Mesenchymal stem cell (in vitro differentiated cells and primary cell): ENCODE data around the gene FAM20A.

Source experiments
- DNase-seq: peaks from one replicate; pipeline ENCODE4 v3.0.0-alpha.2; 2013
- H2AFZ ChIP-seq: one replicate; pipeline ENCODE4 v1.6.1; 2013; ENCODE audit warnings: low read depth, mild to moderate bottlenecking, control low read depth, inconsistent platforms, low read length, moderate library complexity
- H2AK5ac ChIP-seq: 2 replicates; pipeline ENCODE4 v1.6.1; 2013; ENCODE audit warnings: low read length, moderate library complexity, mild to moderate bottlenecking, inconsistent platforms; ENCODE audit not compliant: severe bottlenecking
- H2BK120ac ChIP-seq: one replicate; pipeline ENCODE4 v1.6.1; 2013; ENCODE audit warnings: low read depth, mild to moderate bottlenecking, inconsistent platforms, low read length, moderate library complexity
- H2BK12ac ChIP-seq, 2 experiments: one replicate each; pipeline ENCODE4 v1.6.1; 2013; ENCODE audit warnings: inconsistent platforms in 2 of 2, low read length in 2 of 2, mild to moderate bottlenecking in 2 of 2, moderate library complexity in 2 of 2, control low read depth in 1 of 2
- H2BK15ac ChIP-seq: one replicate; pipeline ENCODE4 v1.6.1; 2013; ENCODE audit warnings: mild to moderate bottlenecking, low read depth, inconsistent platforms; ENCODE audit not compliant: poor library complexity, severe bottlenecking
- H2BK5ac ChIP-seq: 2 replicates; pipeline ENCODE4 v1.6.1; 2013; ENCODE audit warnings: low read depth, mild to moderate bottlenecking, low read length, control low read depth, inconsistent platforms; ENCODE audit not compliant: poor library complexity, severe bottlenecking
- H3K14ac ChIP-seq, 2 experiments: one replicate each; pipeline ENCODE4 v1.6.1; 2013; ENCODE audit warnings: inconsistent platforms in 2 of 2, low read length in 2 of 2, control low read depth in 1 of 2, mild to moderate bottlenecking in 1 of 2, moderate library complexity in 1 of 2
- H3K18ac ChIP-seq, 2 experiments: one replicate each; pipeline ENCODE4 v1.6.1; 2013; ENCODE audit warnings: inconsistent platforms in 2 of 2, low read length in 2 of 2, control low read depth in 1 of 2, low read depth in 1 of 2, mild to moderate bottlenecking in 1 of 2
- H3K23ac ChIP-seq, 2 experiments: one replicate each; pipeline ENCODE4 v1.6.1; 2013; ENCODE audit warnings: inconsistent platforms in 2 of 2, low read length in 2 of 2, mild to moderate bottlenecking in 2 of 2, moderate library complexity in 2 of 2, control low read depth in 1 of 2
- H3K27ac ChIP-seq: 2 replicates; pipeline ENCODE4 v1.5.1; 2013; ENCODE audit warnings: mild to moderate bottlenecking, moderate library complexity, low read length, control low read depth, inconsistent platforms; ENCODE audit not compliant: poor library complexity, severe bottlenecking
- H3K27me3 ChIP-seq, 2 experiments: 2 replicates each; pipeline versions ENCODE4 v1.6.1 to v1.7.0; 2013; ENCODE audit warnings: low read length in 2 of 2, mild to moderate bottlenecking in 2 of 2, moderate library complexity in 2 of 2, control low read depth in 1 of 2, inconsistent platforms in 1 of 2; ENCODE audit not compliant: control insufficient read depth in 1 of 2, insufficient read depth in 1 of 2
- H3K36me3 ChIP-seq, 2 experiments: 2 replicates each; pipeline versions ENCODE4 v1.6.1 to v1.7.0; 2013; ENCODE audit warnings: low read length in 2 of 2, control low read depth in 1 of 2, inconsistent platforms in 1 of 2, low read depth in 1 of 2, mild to moderate bottlenecking in 1 of 2; ENCODE audit not compliant: insufficient read depth in 2 of 2, control insufficient read depth in 1 of 2
- H3K4ac ChIP-seq, 2 experiments: one replicate each; pipeline ENCODE4 v1.6.1; 2013; ENCODE audit warnings: inconsistent platforms in 2 of 2, low read length in 2 of 2, mild to moderate bottlenecking in 2 of 2, moderate library complexity in 2 of 2, control low read depth in 1 of 2, low read depth in 1 of 2
- H3K4me1 ChIP-seq: 2 replicates; pipeline ENCODE4 v1.6.1; 2013; ENCODE audit warnings: low read depth, low read length, control low read depth; ENCODE audit not compliant: control insufficient read depth, insufficient read depth
- H3K4me2 ChIP-seq: 2 replicates; pipeline ENCODE4 v1.6.1; 2013; ENCODE audit warnings: low read length, mild to moderate bottlenecking, inconsistent platforms; ENCODE audit not compliant: poor library complexity, severe bottlenecking
- H3K4me3 ChIP-seq, 2 experiments: 2 replicates each; pipeline versions ENCODE4 v1.5.1 to v1.7.0; 2013; ENCODE audit warnings: low read length in 2 of 2, mild to moderate bottlenecking in 2 of 2, control low read depth in 1 of 2, low read depth in 1 of 2; ENCODE audit not compliant: insufficient read depth in 1 of 2
- H3K79me1 ChIP-seq: replicated peaks from 2 replicates; pipeline ENCODE4 v1.6.1; 2013; ENCODE audit warnings: mild to moderate bottlenecking, control low read depth, low read length, inconsistent platforms; ENCODE audit not compliant: poor library complexity, severe bottlenecking
- H3K9ac ChIP-seq: 2 replicates; pipeline ENCODE4 v1.7.0; 2013; ENCODE audit warnings: mild to moderate bottlenecking, low read length, moderate library complexity
- H3K9me3 ChIP-seq: 2 replicates; pipeline ENCODE4 v1.7.0; 2013; ENCODE audit warnings: mild to moderate bottlenecking, low read length; ENCODE audit not compliant: control insufficient read depth
- H4K8ac ChIP-seq: one replicate; pipeline ENCODE4 v1.6.1; 2013; ENCODE audit warnings: inconsistent platforms, mild to moderate bottlenecking, low read length, moderate library complexity
- H4K91ac ChIP-seq: one replicate; pipeline ENCODE4 v1.6.1; 2013; ENCODE audit warnings: mild to moderate bottlenecking, low read length, inconsistent platforms
- WGBS: methylation state at CpG from one replicate; pipeline ENCODE4 v1.1.7; 2013; ENCODE audit warnings: mixed read lengths; 5-methylcytosine and 5-hydroxymethylcytosine counted together

The FAM20A gene

GRCh38 chr17:68603027-68603426 lies 1.9 kb upstream of the FAM20A start:
- Histone ChIP-seq H2BK12ac (no peak overlapping the region), H3K23ac (no peak overlapping the region), H3K27me3 (peaks cover 0 to 62% of the 10 kb centered on the region in 2 experiments), H3K14ac (no peak overlapping the region), H2BK5ac (no peak overlapping the region), H3K4me3 (no peak overlapping the region), H4K8ac (no peak overlapping the region), H3K27ac (no peak overlapping the region), H3K4ac (no peak overlapping the region), H3K4me2 (no peak overlapping the region), H2BK15ac (no peak overlapping the region), H3K9ac (no peak overlapping the region), H3K79me1 (no peaks in the 10 kb centered on the region), H2AFZ (no peak overlapping the region), H2AK5ac (no peak overlapping the region), H3K36me3 (peaks cover 0 to 12% of the 10 kb centered on the region in 2 experiments), H3K18ac (no peak overlapping the region), H3K9me3 (peaks cover 22% of the 10 kb centered on the region), H2BK120ac (no peak overlapping the region), H4K91ac (no peak overlapping the region), H3K4me1 (peaks cover 17% of the 10 kb centered on the region)
- WGBS: 84% methylated on average over 5 of the region's 6 CpGs
- no peak for DNase-seq

- no peak overlapping the region for H3K14ac ChIP-seq
Observed at GRCh38 chr17:68602289-68602688, 1.1 kb upstream of the FAM20A start.

GRCh38 chr17:68601565-68602288 lies 560 bp upstream of the FAM20A start:
- H3K4me2 ChIP-seq: no peak overlapping the region
- peak overlapping the region; percentile 99 for H3K9ac ChIP-seq
- no peak overlapping the region for H4K91ac ChIP-seq
- DNase-seq: no peak
- no peak overlapping the region for H3K27ac ChIP-seq
- peaks cover 9% of the 10 kb centered on the region for H3K9me3 ChIP-seq
- H3K18ac ChIP-seq: no peak overlapping the region
- H3K14ac ChIP-seq: no peak overlapping the region
- H2BK120ac ChIP-seq: no peak overlapping the region
- 66% methylated on average over 3 of the region's 6 CpGs for WGBS
- peaks cover 0 to 23% of the 10 kb centered on the region in 2 experiments for H3K36me3 ChIP-seq
- no peaks in the 10 kb centered on the region for H3K79me1 ChIP-seq
- H2AK5ac ChIP-seq: no peak overlapping the region
- H2BK5ac ChIP-seq: no peak overlapping the region
- peaks cover 17% of the 10 kb centered on the region for H3K4me1 ChIP-seq
- H3K4me3 ChIP-seq: peak overlapping the region in 1 of 2 experiments; percentile 87
- H3K4ac ChIP-seq: no peak overlapping the region
- no peak overlapping the region for H4K8ac ChIP-seq
- no peak overlapping the region for H2AFZ ChIP-seq
- no peak overlapping the region for H2BK12ac ChIP-seq
- H2BK15ac ChIP-seq: no peak overlapping the region
- H3K23ac ChIP-seq: no peak overlapping the region
- H3K27me3 ChIP-seq: peaks cover 0 to 72% of the 10 kb centered on the region in 2 experiments

More at GRCh38 chr17:68602289-68602688, 1.1 kb upstream of the FAM20A start:
- Histone ChIP-seq H3K27ac (no peak overlapping the region), H3K4me3 (peak overlapping the region in 1 of 2 experiments; percentile 62), H3K27me3 (peaks cover 0 to 69% of the 10 kb centered on the region in 2 experiments), H2BK120ac (no peak overlapping the region), H2BK12ac (no peak overlapping the region), H3K4me1 (peaks cover 17% of the 10 kb centered on the region), H2BK15ac (no peak overlapping the region), H4K91ac (no peak overlapping the region), H2AK5ac (no peak overlapping the region), H3K79me1 (no peaks in the 10 kb centered on the region), H3K9me3 (peaks cover 15% of the 10 kb centered on the region), H3K18ac (no peak overlapping the region), H2BK5ac (no peak overlapping the region), H2AFZ (no peak overlapping the region), H3K4me2 (no peak overlapping the region), H3K36me3 (peaks cover 0 to 18% of the 10 kb centered on the region in 2 experiments), H3K4ac (no peak overlapping the region), H3K9ac (peak overlapping the region; percentile 65), H3K23ac (no peak overlapping the region), H4K8ac (no peak overlapping the region)
- WGBS: 71% methylated on average over 4 of the region's 5 CpGs
- DNase-seq: no peak

- Histone ChIP-seq H2AFZ (peak overlapping the region; percentile 70), H3K9ac (peak overlapping the region; percentile 99), H3K27ac (no peak overlapping the region), H3K18ac (peak overlapping the region; percentile 54), H3K4me3 (peak overlapping the region; percentile 44 to 87), H2BK12ac (peak overlapping the region in 1 of 2 experiments; percentile 52), H4K8ac (peak overlapping the region; percentile 54), H3K36me3 (peaks cover 0 to 36% of the 10 kb centered on the region in 2 experiments), H3K4me2 (peak overlapping the region; percentile 97), H2BK15ac (peak overlapping the region; percentile 7), H3K14ac (no peak overlapping the region), H3K4me1 (peaks cover 17% of the 10 kb centered on the region), H3K79me1 (no peaks in the 10 kb centered on the region), H2BK5ac (no peak overlapping the region), H2BK120ac (peak overlapping the region; percentile 19), H3K23ac (peak overlapping the region; percentile 60 to 81), H3K4ac (peak overlapping the region in 1 of 2 experiments; percentile 9), H4K91ac (no peak overlapping the region), H3K9me3 (no peaks in the 10 kb centered on the region), H2AK5ac (no peak overlapping the region), H3K27me3 (peaks cover 0 to 80% of the 10 kb centered on the region in 2 experiments)
- DNase-seq: peak; percentile 14
- WGBS: under 1% methylated on average over 71 of the region's 88 CpGs
Observed at GRCh38 chr17:68600067-68600930, 868 bp downstream of the FAM20A start.
